GOT3 (cell line): ENCODE measurements around the gene SELENOW.
A peak's percentile ranks its signal among the peaks of the same experiment; 100 is the strongest.
"Not testable (repeated sequence)": the region's sequence is repeated elsewhere in the genome, so short reads cannot be mapped to it uniquely, and the experiment has no call there.

ENCODE experiments used
- DNase-seq: peaks from one replicate; lab custom pipeline; 2025; ENCODE audit warnings: mixed read lengths; lab: John Stamatoyannopoulos, UW

SELENOW gene

DNA sequence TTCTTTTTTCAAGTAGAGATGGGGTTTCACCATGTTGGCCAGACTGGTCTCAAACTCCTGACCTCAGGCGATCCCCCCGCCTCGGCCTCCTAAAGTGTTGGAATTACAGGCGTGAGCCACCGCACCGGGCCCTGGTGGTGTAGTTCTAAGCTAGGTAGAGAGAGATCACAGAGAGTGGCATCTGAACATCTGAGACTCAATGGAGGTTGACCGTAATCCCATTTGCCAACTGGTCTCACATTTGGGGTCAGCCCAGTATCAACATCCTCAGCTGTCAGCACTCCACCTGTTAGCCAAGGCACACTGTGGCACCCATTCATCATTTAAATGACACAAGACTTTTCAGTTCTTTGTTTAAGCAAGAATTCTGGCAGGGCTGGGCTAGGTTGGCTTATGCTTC is 8.1 kb downstream of the SELENOW start:
- DNase-seq, result no peak

DNA sequence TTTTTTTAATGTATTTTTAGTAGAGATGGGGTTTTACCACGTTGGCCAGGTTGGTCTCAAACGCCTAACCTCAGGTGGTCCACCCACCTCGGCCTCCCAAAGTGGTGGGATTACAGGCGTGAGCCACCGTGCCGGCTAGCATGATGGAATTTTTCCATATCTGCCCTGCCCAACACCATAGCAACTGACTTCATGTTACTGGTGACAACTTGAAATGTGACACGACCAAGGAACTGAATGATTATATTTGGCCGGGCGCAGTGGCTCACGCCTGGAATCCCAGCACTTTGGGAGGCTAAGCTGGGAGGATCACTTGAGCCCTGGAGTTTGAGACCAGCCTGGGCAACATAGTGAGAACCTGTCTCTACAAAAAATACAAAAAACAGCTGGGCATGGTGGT is 8.8 kb downstream of the SELENOW start:
- not testable (repeated sequence) for DNase-seq

DNA sequence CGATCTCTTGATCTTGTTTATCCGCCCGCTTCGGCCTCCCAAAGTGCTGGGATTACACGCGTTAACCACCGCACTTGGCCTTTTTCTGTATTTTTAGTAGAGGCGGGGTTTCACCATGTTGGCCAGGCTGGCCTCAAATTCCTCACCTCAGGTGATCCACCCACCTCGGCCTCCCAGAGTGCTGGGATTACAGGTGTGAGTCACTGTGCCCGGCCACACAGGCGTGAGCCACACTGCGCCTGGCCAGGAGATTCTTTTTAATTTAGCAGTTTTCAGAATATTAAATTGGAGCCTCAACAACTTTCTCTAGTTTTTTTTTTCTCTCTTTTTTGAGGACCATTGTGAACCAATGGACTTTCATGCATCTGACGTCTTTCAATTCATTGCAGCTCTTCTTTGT is 11.3 kb downstream of the SELENOW start:
- DNase-seq, result not testable (repeated sequence)

DNA sequence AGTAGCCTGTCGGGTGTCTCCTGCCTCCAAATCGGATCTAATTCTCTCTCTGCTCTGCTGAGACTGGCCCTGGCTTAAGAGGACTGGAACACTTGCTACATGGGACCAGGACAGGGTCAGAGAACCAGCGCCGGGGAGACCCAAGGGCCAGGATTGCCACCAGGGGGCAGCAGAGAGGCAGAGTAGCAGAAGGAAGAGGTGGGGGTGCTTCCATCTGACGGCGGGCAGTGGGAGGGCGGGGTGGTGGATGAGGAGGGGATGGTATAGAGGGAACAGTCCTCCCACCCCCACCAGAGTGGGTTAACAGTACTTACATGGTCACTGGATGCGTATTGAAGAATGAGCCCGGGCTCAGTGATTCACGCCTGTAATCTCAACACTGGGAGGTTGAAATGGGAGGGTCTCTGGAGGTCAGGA is 11.9 kb downstream of the SELENOW start:
- DNase-seq, result peak; percentile 32

DNA sequence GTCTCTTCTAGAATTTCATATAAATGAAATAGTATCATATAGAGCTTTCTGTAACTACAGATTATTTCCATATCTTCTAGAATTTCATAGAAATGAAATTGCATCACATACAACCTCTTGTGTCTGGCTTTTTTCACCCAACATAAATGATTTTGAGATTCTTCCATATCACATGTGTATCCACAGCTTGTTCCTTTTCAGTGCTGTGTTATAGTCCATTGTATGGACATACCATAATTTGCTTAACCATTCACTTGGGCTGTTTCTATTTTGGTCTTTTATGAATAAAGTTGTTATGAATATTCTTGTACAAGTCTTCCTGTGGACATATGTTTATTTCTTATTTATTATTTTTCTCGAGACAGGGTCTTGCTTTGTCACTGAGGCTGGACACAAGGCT is 14.1 kb downstream of the SELENOW start:
- DNase-seq, result no peak

DNA sequence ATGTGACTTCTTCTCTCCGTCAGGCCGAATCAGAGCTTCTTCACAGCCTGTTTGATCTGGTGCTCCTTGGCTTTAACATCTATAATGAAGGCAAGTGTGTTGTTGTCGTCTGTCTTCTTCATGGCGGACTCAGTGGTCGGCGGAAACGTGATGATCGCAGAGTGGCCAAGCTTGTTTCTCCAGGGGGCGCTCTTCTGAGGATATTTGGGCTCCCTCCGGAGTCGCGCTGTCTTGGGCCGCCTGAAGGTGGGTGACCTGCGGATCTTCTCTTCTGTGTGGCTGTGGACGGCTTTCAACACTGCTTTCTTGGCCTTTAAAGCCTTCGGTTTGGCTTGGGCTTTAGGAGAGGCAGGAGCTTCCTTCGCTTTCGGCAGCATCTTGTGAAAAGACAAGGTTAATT is 16.0 kb downstream of the SELENOW start:
- DNase-seq, result no peak

DNA sequence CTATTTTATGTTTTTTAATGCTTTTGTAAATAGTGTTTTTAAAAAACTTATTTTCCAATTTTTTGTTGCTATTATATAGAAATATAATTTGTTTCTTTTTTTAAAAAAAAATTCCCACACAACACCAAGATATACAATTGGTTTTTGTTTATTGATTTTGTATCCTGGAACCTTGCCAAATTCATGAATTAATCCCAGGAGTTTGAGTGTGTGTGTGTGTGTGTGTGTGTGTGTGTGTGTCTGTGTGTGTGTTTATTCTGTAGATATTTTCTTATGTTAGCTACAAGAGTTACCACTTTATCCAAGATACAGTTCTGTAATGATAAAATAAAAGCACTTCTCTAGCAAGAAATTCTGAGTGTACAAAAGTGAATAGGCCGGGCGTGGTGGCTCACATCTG is 18.3 kb downstream of the SELENOW start:
- DNase-seq, result no peak

DNA sequence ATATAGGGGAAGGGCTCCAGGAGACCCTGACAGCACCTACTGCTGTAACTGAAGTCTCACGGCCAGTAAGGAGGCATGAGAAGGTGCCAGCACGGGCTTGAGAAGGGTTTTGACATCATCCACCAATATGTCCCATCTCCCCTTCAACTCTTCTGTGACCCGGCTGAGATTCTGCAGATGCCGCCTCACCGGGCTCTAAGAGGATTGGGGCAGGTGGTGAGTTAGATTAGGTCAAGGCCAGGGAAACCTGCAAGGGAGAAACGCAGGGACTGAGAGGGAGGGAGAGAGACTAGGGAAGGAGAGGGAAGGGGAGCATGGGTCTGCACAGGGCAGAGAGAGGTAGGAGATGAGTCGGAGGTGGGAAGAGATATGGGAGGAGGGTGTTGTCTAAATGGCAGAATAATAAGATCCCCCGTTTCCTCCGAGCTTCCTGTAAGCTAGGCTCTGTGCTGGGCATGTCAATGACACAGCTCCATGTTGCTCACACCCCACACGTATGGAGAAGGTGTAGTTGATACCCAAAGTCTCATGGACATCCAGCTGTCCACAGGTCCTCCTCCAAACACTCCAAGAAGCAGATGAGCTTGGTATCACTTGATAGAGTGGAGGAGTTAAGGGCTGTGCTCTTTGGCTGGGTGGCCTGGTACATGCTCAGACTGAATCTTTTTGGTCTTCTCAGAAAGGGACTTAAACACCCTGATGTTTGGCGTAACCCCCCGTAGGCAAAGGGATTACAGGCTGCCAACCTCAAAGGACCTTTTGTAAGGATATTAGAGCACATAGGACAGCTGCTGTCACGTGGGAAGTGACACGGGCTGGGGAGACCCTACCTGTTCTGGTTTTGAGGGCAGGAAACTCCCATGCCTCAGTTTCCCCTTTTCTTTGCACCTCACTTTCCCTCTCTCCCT is 19.7 kb downstream of the SELENOW start:
- DNase-seq, result no peak

DNA sequence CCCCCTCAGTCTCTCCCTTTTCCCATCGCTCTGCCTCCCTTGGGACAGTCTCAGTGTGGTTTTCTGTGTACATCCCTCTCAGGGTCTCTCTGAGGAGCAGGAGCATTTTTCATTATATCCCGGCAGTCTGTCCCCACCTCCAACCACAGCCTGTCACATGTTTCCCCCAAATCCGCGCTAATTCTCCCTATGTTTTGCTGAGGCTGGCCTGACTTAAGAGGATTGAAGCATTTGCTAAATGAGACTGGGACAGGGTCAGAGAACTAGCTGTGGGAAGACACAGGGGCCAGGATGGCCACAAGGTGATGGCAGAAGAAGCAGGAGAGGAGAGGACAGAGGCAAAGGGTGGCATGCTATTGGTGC is 20.4 kb downstream of the SELENOW start:
- DNase-seq, result no peak

DNA sequence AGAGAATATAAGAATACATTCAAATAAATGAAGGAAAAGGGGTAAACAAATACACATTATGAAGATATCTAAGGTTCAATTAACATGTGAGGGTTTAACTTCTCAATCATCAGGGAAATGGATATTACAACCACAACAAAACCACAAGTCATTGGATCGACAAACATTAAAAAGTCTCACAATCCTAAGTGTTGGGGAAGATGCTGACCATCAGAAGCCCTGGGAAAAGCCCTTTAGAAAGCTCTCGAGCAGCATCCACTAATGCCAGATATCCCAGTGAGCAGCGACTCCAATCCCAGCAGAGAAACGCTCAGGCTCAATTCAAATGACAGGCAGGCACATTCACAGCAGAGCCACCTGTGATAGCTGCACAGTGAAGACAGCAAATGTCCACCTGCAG is 22.8 kb downstream of the SELENOW start:
- no peak for DNase-seq

DNA sequence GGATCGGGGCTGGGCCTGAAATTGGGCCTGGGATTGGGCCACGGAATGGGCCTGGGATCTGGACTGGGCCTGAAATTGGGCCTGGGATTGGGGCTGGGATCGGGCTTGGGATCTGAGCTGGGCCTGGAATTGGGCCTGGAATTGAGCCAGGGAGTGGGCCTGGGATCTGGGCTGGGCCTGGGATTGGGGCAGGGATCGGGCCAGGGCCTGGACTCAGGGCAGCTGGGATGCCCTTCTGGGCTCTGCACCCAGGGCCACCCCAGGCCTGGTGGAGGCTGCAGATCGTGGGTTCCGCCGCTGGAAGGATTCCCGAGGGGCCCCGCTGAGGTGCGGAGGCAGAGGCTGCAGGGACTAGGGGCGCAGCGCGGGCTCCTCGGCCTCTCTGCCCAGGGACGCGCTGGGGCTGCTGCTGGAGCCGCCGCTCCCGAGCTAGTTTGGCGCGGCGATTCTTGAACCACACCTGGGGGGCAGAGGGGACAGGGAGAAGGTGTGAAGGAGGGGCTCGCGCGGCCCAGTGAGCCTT is 24.1 kb downstream of the SELENOW start:
- DNase-seq, result no peak

DNA sequence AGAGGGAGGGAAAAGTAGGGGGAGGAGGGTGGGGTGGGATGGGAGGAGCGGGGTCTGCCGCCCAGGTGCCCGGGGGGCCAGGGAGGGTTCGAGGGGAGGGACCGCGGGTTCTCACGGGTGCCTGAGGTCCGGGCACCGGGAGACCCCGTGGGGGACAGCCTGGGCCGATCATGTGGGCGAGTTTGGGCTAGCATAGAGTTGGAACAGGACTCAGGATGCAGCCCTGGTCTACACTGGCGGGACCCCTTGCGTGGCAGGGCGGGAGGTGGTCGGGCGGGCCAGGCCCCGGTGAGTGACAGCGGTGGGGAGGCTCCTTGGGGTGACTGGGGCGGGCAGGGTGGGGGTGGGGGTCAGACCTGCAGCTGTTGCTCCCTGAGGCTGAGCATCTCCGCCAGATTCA is 24.6 kb downstream of the SELENOW start:
- DNase-seq, result not testable (repeated sequence)

DNA sequence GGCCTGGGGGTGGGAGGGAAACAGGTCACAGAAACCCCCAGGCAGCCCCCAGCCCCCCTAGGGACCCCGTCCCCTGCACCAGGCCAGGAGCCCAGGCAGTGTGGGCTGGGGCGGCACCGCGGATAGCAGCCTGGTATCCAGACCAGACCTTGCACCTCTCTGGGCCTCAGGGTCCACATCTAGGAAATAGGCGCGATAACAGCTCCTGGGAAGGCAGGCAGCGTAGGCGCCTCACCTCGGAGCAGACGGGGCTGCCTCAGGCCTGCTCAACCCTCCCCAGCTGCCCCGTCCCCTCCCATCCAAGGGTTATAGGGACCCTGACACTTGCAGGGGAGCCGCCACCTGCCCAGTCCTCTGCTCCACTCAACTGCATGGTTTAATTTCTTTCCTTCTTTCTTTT is 25.2 kb downstream of the SELENOW start:
- not testable (repeated sequence) for DNase-seq

DNA sequence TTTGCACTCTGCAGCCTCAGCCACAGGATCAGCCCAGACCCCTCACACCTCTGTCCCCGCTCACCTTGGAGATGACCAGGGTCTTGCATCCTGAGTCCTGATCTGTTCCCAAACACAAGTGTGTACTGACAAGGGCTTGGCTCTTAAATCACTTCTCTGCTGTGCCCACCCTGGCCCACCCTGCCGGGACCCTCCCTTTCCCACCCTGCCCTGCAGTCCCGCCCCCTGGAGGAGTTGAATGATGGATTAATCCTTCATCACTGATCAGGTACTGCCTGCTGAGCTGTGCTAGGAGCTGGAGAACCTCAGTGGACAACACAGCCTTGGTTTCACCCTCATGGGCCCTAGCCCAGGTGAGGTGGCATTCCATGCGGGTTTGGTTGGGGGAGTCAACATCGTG is 25.9 kb downstream of the SELENOW start, which contains the start of gene TPRX1:
TPRX1 (minus strand) TSS at position 101 of the 400 bp plus-strand sequence; CDS start at position 89, 12 bp downstream.
- not testable (repeated sequence) for DNase-seq

DNA sequence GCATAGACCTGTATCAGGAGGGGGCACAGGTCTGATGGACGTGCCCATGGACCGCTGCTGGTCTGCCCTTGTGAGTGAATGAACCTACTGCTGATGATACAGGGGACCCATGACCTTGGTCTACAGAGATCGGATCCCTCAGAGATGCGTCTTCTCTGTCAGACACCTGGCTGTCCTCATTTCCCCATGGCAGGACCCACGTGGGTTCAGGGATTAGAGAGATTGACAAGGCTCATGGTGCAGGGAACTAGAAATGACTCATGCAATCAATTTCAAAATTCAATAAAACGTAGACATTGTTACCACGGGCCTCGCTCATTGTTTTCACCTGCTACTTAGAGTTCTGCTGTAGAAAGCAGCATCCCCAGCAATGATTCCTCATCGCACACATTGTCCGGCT is 26.8 kb downstream of the SELENOW start:
- no peak for DNase-seq

DNA sequence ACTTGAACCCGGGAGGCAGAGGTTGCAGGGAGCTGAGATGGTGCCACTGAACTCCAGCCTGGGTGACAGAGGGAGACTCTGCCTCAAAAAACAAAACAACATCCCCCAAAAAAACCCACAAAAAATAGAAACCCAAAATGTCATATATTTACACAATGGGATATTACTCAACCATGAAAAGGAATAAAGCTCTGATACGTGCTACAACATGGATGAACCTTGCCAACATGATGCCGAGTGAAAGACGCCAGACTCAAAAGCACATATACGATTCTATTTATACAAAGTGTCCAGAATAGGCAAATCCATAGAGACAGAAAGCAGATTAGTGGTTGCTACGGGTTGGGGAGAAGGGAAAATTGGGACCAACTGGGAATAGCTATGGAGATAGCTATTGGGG is 27.9 kb downstream of the SELENOW start:
- DNase-seq, result no peak

DNA sequence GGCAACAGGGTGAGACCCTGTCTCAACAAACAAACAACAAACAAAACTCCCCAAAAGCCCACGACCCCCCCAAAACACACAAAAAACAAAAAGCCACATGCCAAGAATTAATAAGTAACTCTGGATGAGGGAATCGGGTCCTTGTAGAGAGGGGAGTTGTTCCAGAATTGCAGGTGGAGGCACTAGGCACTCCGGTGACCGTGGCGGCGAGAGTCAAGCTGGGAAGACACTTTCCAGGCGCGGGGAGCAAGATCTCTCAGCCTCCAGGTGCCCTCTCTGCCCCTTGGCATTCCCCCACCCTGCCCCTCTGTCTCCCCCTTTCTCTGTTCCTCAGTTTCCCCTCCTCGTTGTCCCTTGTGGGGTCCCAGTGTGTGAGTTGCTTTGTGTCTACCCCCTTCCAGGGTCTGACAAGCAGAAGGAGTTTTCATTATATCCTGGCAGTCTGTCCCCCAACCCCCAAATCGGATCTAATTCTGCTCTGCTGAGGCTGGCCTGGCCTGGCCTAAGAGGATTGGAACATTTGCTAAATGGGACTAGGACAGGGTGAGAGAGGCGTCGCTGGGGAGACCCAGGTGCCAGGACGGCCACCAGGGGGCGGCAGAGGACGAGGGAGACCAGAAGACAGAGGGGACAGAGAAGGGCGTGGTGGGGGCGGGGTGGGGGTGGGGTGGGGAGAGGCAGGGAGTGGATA is 34.9 kb downstream of the SELENOW start:
- peak; percentile 19 for DNase-seq

DNA sequence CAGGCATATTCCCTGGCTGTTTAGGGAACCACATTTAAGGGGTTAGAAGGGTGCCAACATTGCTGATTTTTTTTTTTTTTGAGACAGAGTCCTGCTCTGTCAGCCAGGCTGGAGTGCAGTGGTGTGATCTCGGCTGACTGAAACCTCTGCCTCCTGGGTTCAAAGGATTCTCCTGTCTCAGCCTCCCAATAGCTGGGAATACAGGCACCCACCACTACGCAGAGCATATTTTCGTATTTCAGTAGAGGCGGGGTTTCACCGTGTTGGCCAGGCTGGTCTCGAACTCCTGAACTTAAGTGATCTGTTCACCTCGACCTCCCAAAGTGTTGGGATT is 35.5 kb downstream of the SELENOW start:
- DNase-seq, result no peak

DNA sequence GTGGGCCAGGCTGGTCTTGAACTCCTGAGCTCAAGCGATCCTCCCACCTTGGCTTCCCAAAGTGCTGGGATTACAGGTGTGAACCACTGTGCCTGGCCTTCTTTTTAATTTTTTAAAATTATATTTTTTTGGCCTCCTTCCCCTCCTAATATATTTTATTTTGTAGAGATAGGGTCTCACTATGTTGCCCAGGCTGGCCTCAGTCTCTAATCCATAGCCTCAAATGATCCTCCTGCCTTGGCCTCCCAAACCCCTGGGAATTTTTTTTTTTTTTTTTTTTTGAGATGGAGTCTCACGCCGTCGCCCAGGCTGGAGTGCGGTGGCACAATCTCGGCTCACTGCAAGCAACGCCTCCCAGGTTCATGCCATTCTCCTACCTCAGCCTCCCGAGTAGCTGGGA is 37.8 kb downstream of the SELENOW start:
- not testable (repeated sequence) for DNase-seq

DNA sequence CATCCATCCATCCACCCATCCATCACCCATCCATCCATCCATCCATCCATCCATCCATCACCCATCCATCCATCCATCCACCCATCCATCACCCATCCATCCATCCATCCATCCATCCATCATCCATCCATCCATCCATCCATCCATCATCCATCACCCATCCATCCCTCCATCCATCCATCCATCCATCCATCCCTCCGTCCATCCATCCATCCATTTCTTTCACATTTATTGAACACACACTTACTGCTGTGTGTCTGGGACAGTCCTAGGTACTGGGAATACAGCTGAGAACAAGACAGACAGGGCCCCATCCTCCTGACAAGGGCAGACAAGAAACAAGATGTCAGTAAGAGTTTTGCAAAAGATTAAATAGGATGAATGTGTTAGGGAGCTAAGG is 39.7 kb downstream of the SELENOW start:
- not testable (repeated sequence) for DNase-seq

DNA sequence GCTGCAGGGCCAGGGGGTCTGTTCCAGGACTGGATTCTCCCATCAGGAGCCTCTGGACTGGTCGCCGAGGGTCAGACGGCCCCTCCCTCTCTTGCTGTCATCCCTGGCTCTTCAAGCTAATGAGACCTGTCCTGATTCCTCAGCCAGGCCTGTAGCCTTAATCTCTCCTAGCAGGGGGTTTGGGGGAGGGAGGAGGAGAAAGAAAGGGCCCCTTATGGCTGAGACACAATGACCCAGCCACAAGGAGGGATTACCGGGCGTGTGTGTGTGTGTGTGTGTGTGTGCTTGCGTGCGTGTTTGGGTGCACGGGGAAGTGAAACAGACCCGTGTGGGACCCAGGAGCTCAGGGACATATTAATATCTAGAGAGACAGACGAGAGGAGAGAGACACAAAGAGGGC is 41.4 kb downstream of the SELENOW start:
- no peak for DNase-seq

DNA sequence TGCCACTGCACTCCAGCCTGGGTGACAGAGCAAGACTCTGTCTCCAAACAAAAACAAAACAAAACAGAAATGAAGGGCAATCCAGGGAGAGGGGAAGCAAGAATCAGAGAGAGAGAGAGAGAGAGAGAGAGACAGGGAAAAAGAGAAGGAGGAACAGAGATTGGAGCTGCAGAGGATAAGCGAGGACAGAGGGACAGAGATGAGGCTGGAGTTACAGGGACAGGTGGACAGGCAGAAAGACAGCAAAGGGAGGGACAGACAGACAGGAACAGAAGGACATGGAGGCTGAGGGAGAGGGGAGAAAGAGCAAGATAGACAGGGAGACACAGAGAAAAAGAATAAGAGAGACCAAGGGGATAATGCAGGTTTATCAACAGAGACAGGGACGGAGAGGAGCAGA is 41.9 kb downstream of the SELENOW start:
- no peak for DNase-seq

DNA sequence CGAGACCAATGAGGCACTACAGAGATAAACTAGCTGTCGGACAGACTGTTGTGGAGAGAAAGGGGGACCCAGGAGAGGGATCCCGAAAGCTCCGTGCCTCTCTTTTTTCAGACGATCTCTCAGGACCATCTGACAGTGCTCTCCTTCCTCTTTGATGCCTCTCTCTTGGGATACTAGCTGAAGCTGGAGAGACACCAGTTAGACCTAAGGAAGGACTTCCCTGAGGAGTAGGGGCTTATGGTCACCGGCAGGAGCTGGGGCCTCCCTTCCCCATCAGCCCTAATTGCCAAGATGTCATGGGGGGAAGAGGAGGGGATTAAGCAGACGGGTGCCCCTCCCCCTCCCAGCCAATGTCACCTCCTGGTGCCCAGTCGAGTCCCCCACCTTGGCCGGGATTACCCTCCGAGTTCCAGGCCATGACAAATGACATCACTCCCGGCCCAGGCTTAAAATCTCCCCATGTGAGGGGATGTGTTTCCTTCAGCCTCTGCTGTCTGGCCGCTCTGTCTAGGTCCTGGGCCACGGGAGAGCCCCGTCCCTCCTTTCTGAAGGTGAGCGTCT is 43.0 kb downstream of the SELENOW start, which contains the start of gene CRX:
CRX (plus strand) TSS at position 478 of the 561 bp plus-strand sequence. CDS start 12,507 bp downstream, outside the sequence.
- no peak for DNase-seq
